ENCODE measurements around the gene HOXD11. TPM values are rescaled to one million over a fixed set of nuclear protein-coding genes. Genes with fewer than 3 reads are reported as not detected.

HOXD11 gene
- total RNA-seq: not detected in 2 replicates

GRCh38 chr2:176106581-176107539 lies at the start of gene HOXD11:
HOXD11 (plus strand) TSS chr2:176107280; CDS start chr2:176107356, 76 bp downstream.

GRCh38 chr2:176083796-176084261 lies 23.3 kb upstream of the HOXD11 start, which contains the start of gene EVX2:
EVX2 (minus strand) TSS chr2:176083962; CDS start chr2:176083776, 186 bp downstream.

DNA sequence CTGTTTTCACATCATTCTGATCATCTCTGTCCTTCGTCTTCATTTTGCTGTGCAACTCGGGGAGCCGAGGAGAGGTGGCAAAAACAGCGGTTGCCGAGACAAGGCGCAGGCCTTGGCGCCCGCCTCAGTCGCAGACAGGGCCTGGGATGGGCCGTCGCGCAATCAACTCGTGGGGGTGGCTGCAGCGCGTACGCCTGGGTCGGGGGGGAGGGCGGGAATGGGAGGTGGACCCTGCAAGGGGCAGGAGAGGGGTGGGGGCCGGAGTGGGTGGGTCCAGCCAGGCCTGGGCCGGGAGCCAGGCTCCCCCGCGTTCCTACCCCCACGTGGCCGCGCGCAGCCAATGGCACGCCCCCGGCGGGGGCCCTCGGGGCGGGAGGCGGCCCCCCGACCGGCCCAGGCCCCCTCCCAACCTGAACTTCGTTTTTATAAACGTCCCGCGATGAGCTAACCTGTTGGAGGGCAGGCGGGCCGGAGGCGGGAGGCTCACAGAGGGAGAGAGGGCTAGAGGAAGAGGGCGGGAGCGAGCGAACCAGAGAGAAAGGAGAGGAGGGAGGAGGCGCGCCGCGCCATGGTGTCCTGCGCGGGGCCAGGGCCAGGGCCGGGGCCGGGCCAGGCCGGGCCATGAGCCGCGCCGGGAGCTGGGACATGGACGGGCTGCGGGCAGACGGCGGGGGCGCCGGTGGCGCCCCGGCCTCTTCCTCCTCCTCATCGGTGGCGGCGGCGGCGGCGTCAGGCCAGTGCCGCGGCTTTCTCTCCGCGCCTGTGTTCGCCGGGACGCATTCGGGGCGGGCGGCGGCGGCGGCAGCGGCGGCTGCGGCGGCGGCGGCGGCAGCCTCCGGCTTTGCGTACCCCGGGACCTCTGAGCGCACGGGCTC lies 14.6 kb upstream of the HOXD11 start, which contains the start of gene HOXD13:
Gene HOXD13 (plus strand): TSS at position 452 of the 875 bp plus-strand sequence. CDS start 170 bp downstream, at position 622.

GRCh38 chr2:176099728-176100546 lies 7.1 kb upstream of the HOXD11 start, which contains the start of gene HOXD12:
HOXD12 (plus strand) TSS chr2:176099795; CDS start chr2:176099802, 7 bp downstream.

GRCh38 chr2:176115883-176116813 lies 9.1 kb downstream of the HOXD11 start, which contains the start of gene HOXD10:
HOXD10 (plus strand) TSS chr2:176116778; CDS start chr2:176116834, 56 bp downstream.

GRCh38 chr2:176122683-176123410 lies 15.8 kb downstream of the HOXD11 start, which contains the start of gene HOXD9:
HOXD9 (plus strand) TSS chr2:176122719; CDS start chr2:176122769, 50 bp downstream.

DNA sequence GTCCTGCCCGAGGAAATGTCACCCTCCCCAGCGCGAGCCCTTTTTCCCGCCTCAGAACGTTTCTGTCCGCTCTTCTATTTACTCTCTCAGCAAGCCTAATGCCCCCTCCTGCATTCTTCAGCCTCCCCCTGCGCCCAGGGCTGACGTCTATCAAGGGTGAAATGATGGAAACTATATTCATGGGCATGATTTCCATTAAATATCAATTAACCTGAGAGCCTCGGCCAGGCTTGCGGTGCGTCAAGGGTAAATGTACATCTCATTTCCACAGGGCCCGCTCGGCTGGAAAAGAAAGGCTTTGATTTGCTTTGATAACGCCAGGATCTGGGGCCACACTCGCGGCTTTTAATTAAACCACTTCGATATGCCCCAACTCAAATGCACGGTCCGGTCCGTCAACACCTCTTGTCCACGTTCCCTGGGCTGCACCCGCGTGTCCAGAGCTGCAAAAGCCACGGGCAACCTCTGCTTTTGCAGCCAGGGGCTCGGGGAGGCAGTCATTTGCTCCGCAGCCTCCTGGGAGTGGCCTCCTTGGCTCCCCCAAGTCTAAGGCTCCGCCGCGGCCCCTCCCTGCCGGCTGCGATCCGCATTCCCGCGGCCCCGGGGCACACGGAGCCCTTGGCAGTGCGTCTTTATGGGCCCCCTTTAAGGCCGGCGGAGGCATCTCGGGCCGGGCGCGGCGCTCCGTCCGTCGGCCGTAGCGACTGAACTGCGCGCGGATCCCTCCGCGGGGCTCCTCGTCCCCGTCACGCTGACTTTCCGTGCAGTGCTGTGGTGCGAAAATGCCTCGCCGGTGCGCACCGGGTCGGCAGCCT lies 22.1 kb downstream of the HOXD11 start, which contains the start of gene HOXD8:
Gene HOXD8 (plus strand): TSS at position 724 of the 815 bp plus-strand sequence. CDS start 662 bp downstream, outside the sequence.

DNA sequence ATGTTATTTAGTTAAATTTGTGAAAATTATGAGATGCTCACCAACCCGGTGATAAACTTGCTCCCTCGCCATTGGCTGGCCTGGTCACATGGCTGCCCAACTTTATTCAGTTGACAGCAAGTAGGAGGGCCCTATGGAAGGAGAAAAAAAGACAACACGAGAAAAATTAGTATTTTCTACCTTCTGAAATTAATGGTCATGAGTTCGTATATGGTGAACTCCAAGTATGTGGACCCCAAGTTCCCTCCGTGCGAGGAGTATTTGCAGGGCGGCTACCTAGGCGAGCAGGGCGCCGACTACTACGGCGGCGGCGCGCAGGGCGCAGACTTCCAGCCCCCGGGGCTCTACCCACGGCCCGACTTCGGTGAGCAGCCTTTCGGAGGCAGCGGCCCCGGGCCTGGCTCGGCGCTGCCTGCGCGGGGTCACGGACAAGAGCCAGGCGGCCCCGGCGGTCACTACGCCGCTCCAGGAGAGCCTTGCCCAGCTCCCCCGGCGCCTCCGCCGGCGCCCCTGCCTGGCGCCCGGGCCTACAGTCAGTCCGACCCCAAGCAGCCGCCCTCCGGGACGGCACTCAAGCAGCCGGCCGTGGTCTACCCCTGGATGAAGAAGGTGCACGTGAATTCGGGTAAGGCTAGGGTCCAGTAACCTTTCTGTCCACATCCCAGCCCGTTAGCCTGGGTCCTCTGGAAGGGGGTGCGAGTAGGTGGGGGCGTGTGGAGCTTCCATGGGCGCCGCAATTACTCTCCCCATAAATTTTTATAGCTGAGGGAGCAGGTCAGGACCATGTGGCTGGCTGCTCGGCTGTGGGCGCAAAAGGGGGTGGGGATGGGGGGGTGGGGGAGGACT lies 44.6 kb downstream of the HOXD11 start, which contains the start of gene HOXD4:
Gene HOXD4 (plus strand): TSS at position 109 of the 846 bp plus-strand sequence. CDS start 84 bp downstream, at position 193.

DNA sequence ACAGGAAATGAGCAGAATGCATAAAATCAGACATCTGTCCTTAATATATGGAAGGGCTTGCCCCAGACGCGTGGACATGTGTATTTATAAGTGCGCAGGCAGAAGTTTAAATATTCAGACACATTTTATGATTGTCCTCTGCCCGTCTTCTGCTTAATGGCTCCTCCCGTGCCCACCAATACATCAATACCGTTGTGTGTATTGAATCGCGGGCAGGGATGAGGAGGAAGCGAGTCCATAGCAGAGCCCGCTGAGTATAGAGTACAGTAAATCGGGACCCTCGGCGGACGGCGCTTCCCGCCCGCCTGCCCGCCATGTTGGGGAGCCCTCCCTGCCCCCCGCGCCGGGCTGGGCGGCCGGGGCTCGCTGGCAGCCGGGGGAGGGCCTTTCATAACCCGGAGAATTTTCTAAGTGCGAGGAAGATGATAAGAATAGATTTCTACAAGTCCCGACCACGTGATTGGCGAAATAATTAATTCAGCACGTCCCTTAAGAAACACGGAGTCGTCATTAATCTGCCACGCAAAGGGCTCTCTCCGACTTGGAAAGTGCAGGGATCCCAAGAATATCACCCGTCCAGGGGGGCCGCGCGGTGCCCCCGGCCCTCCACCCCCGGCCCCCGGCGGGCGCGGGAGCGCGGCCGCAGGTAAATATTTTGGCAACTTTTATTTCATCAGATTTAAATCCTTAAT lies 49.9 kb downstream of the HOXD11 start, which contains the start of gene HOXD3:
Gene HOXD3 (plus strand): TSS at position 501 of the 692 bp plus-strand sequence. CDS start 11,808 bp downstream, outside the sequence.

Other genes starting within 250 kb of the HOXD11 start
- gene LNPK, start 105.0 kb upstream of the HOXD11 start, total RNA-seq: 18.9 and 19.5 TPM in 2 replicates
- gene EVX2, start 23.3 kb upstream of the HOXD11 start, total RNA-seq: not detected in 2 replicates
- gene HOXD13, start 14.6 kb upstream of the HOXD11 start, total RNA-seq: not detected in 2 replicates
- gene HOXD12, start 7.5 kb upstream of the HOXD11 start, total RNA-seq: not detected in 2 replicates
- not detected in 2 replicates for gene HOXD10, start 9.5 kb downstream of the HOXD11 start, total RNA-seq
- gene HOXD9, start 15.4 kb downstream of the HOXD11 start, total RNA-seq: not detected in 2 replicates
- not detected in 2 replicates for gene HOXD8, start 22.4 kb downstream of the HOXD11 start, total RNA-seq
- gene HOXD4, start 44.3 kb downstream of the HOXD11 start, total RNA-seq: not detected in 2 replicates
- gene HOXD3, start 50.0 kb downstream of the HOXD11 start, total RNA-seq: not detected in 2 replicates
- not detected in 2 replicates for gene HOXD1, start 81.4 kb downstream of the HOXD11 start, total RNA-seq
- 47.7 and 49.8 TPM in 2 replicates for gene MTX2, start 162.2 kb downstream of the HOXD11 start, total RNA-seq

Measured in airway epithelial cell (primary cell).